DOHH2 (cell line): ENCODE measurements around the gene MEOX1.

Source experiments
- H3F3A ChIP-seq: fragments of 200-600 bp; sonication (generic), shearing (Covaris generic); 2 replicates; pipeline ENCODE4 v1.6.0; 2016; ENCODE audit warnings: antibody characterized with exemption, mild to moderate bottlenecking; ENCODE audit not compliant: control insufficient read depth, insufficient read depth
- H3K27ac ChIP-seq: fragments of 200-600 bp; sonication (generic); 2 replicates; pipeline ENCODE4 v1.5.1; 2014; ENCODE audit warnings: low read depth, mild to moderate bottlenecking, low read length, moderate library complexity
- H3K27me3 ChIP-seq: fragments of 200-600 bp; sonication (generic); 2 replicates; pipeline ENCODE4 v1.6.1; 2014; ENCODE audit warnings: mild to moderate bottlenecking, low read length, mixed read lengths; ENCODE audit not compliant: control insufficient read depth
- H3K36me3 ChIP-seq: fragments of 200-600 bp; sonication (generic); 2 replicates; pipeline ENCODE4 v1.6.1; 2014; ENCODE audit warnings: mild to moderate bottlenecking, low read length, moderate library complexity, mixed read lengths; ENCODE audit not compliant: control insufficient read depth
- H3K4me1 ChIP-seq: fragments of 200-600 bp; sonication (generic); 2 replicates; pipeline ENCODE4 v1.6.1; 2014; ENCODE audit warnings: mild to moderate bottlenecking, low read length, mixed read lengths; ENCODE audit not compliant: control insufficient read depth
- H3K4me2 ChIP-seq: fragments of 200-600 bp; sonication (generic); 2 replicates; pipeline ENCODE4 v1.6.0; 2014; ENCODE audit warnings: mild to moderate bottlenecking, low read length, moderate library complexity
- H3K4me3 ChIP-seq: fragments of 200-600 bp; sonication (generic); 2 replicates; pipeline ENCODE4 v1.5.1; 2014; ENCODE audit warnings: mild to moderate bottlenecking, low read length, mixed read lengths
- H3K79me2 ChIP-seq: fragments of 200-600 bp; sonication (generic); 2 replicates; pipeline ENCODE4 v1.6.1; 2014; ENCODE audit warnings: mild to moderate bottlenecking, low read length, mixed read lengths; ENCODE audit not compliant: control insufficient read depth
- H3K9me2 ChIP-seq: fragments of 200-600 bp; sonication (generic); replicated peaks from 2 replicates; pipeline ENCODE4 v1.6.1; 2014; ENCODE audit warnings: mild to moderate bottlenecking, low read length, mixed read lengths; ENCODE audit not compliant: control insufficient read depth
- H3K9me3 ChIP-seq: fragments of 200-600 bp; sonication (generic); 2 replicates; pipeline ENCODE4 v1.6.1; 2014; ENCODE audit warnings: antibody characterized with exemption, low read length, mixed read lengths; ENCODE audit not compliant: control insufficient read depth, insufficient read depth
- H4K20me1 ChIP-seq: fragments of 200-600 bp; sonication (generic); 2 replicates; pipeline ENCODE4 v1.6.0; 2014; ENCODE audit warnings: low read depth, mild to moderate bottlenecking, antibody characterized with exemption, low read length, moderate library complexity; ENCODE audit not compliant: control insufficient read depth, insufficient read depth
- CTCF ChIP-seq: fragments of 200-600 bp; sonication (generic); IDR thresholded peaks from one replicate; pipeline ENCODE4 v1.5.1; 2014; ENCODE audit warnings: antibody characterized with exemption, mild to moderate bottlenecking, low read depth, low read length; ENCODE audit not compliant: poor library complexity, severe bottlenecking
- EZH2phosphoT487 ChIP-seq: fragments of 200-600 bp; sonication (generic); IDR thresholded peaks from 2 replicates; pipeline ENCODE4 v1.6.1; 2017; ENCODE audit warnings: borderline replicate concordance, mild to moderate bottlenecking, antibody characterized with exemption, low read length, moderate library complexity, mixed read lengths

MEOX1 gene

GRCh38 chr17:43613917-43614316 is 47.8 kb downstream of the MEOX1 start:
- Histone ChIP-seq H3K4me3 (no peak overlapping the region), H3K79me2 (no peaks in the 10 kb centered on the region), H3K27me3 (no peaks in the 10 kb centered on the region), H3K9me2 (no peaks in the 10 kb centered on the region), H3K9me3 (peaks cover 4% of the 10 kb centered on the region; the same call in 1 of the 2 replicates), H3K4me2 (no peak overlapping the region), H3K4me1 (no peaks in the 10 kb centered on the region), H4K20me1 (no peaks in the 10 kb centered on the region), H3K36me3 (no peaks in the 10 kb centered on the region), H3F3A (no peaks in the 10 kb centered on the region), H3K27ac (no peak overlapping the region)
- TF ChIP-seq EZH2phosphoT487: no peak
- no peak for TF ChIP-seq CTCF

- Histone ChIP-seq H3K27me3 (no peaks in the 10 kb centered on the region), H3K36me3 (no peaks in the 10 kb centered on the region), H3F3A (no peaks in the 10 kb centered on the region), H3K4me3 (no peak overlapping the region), H3K9me3 (peaks cover 4% of the 10 kb centered on the region; the same call in 1 of the 2 replicates), H3K9me2 (no peaks in the 10 kb centered on the region), H3K79me2 (no peaks in the 10 kb centered on the region), H4K20me1 (no peaks in the 10 kb centered on the region), H3K4me2 (no peak overlapping the region), H3K4me1 (no peaks in the 10 kb centered on the region), H3K27ac (no peak overlapping the region)
- TF ChIP-seq CTCF (no peak), EZH2phosphoT487 (no peak)
These were observed 49.2 kb downstream of the MEOX1 start for GRCh38 chr17:43612515-43612914.

- no peaks in the 10 kb centered on the region for H3K27me3 ChIP-seq
- peaks cover 4% of the 10 kb centered on the region; the same call in 1 of the 2 replicates for H3K9me3 ChIP-seq
- H3K27ac ChIP-seq: no peak overlapping the region
- H3F3A ChIP-seq: no peaks in the 10 kb centered on the region
- no peaks in the 10 kb centered on the region for H3K36me3 ChIP-seq
- H3K79me2 ChIP-seq: no peaks in the 10 kb centered on the region
- H3K4me3 ChIP-seq: no peak overlapping the region
- H3K9me2 ChIP-seq: no peaks in the 10 kb centered on the region
- no peak overlapping the region for H3K4me2 ChIP-seq
- no peaks in the 10 kb centered on the region for H4K20me1 ChIP-seq
- TF ChIP-seq EZH2phosphoT487 (no peak), CTCF (no peak)
- H3K4me1 ChIP-seq: no peaks in the 10 kb centered on the region
These were observed 50.3 kb downstream of the MEOX1 start for GRCh38 chr17:43611230-43611969.
